Measurements from ENCODE around the gene FNDC7.

Gene FNDC7

GRCh38 chr1:108715932-108716331, 3.2 kb downstream of the FNDC7 start:
- no peak overlapping the region for H3K4me3 ChIP-seq (ENCODE audit: low read length)
- no peak for DNase-seq (ENCODE audit: low read depth)
- no peak for TF ChIP-seq CTCF (conservative IDR thresholded peaks at IDR 0.05; ENCODE audit: low read length)

DNA sequence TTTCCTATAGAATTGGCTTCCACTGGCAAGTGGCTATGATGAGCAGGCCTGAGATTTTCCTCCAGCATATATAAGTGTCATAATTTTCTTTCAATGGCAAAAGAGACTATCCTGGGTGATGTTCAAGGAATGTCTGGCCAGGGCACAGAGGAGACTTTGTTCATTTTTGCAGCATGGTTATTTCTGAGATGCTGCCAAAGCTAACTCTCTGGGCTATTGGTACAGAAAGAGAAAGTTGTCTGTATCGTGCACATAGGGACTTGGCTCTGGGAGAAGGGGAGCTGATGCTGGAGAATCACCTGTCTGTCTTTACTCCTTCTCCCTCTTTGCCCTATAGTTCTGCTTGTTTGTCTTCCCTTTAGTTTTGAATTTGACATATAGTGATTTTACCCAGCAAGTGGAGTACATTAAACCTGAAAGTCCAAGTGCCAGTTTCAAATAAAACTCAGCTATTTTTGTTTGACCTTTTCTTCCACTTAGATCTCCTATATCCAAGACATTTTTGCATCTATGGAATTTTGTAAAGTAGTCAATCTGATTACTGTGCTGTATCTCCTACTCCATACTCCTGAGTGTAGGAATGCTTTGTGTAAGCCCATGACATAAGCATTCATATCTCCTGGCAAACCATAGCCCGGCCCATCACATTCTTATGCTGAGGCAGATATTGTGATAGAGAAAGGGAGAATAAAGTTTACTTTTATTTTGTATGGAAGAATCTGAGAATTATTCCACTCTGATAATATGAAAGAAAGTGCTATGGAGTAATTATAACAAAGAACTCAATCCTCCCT, 3.9 kb downstream of the FNDC7 start:
- TF ChIP-seq CTCF (conservative IDR thresholded peaks at IDR 0.05; ENCODE audit: low read length), result no peak
- no peak overlapping the region for H3K4me3 ChIP-seq (ENCODE audit: low read length)
- DNase-seq (ENCODE audit: low read depth), result peak; percentile 31

DNA sequence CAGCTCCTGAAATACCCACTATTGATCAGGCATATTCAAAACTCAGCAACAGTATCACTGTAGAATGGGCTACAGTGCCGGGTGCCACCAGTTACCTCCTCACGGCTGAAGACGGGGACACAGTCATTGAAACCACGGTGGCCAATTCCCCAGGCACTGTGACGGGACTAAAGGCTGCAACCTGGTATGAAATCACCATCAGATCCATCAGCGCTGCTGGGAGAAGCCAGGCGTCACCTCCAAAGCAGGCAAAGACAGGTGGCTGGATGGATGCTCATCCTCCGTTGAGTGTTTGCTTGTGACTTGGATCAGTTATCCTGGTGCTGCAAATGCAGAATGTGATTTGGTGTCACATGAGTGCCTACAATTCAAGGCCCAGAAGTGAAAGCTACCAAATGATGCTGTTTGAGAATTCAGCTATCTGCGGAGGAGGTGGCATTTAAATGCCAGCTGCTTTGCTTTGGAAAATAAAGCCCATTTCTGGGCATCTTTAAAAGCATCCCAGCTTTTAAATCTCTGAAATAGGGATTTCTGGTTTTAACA, 5.1 kb downstream of the FNDC7 start:
- H3K4me3 ChIP-seq (ENCODE audit: low read length), result no peak overlapping the region
- TF ChIP-seq CTCF (conservative IDR thresholded peaks at IDR 0.05; ENCODE audit: low read length), result no peak
- DNase-seq (ENCODE audit: low read depth), result no peak

GRCh38 chr1:108718927-108719655, 6.4 kb downstream of the FNDC7 start:
- no peak overlapping the region for H3K4me3 ChIP-seq (ENCODE audit: low read length)
- no peak for TF ChIP-seq CTCF (conservative IDR thresholded peaks at IDR 0.05; ENCODE audit: low read length)
- no peak for DNase-seq (ENCODE audit: low read depth)

DNA sequence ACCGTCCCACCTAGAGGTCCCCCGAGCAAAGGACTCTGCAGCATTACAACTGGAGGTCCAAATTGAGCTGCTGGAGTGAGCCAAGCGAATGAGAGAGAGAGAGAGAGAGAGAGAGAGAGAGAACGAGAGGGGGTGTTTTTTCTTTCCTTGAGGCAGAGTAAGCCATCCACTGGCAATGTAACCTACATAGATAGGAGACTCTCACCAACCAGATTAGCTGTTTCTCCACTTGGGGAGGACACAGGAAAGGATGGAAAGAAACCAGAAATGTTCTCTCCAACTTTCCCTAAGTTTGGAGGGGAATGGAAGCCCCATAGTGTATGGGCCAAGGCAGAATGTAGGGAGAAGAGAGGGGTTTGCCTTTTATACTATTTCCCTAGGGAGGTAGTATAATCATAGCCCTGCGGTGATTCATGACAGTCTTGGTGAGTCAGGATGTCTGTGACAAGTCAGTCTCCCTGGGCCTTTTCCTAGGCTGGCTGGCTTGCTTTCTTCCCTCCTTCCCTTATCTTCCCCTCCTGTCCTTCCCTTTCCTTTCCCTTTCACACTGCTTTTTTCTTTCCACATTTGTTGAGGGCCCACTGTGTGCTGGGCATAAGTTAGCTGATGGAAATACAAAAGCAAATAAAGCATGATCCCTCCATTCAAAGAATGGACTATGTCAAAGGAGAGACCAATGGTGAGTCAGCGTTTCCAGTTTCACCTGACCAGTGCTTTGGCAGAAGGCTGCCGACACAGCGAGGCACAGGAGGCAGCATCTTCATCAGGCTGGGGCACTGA, 7.1 kb downstream of the FNDC7 start:
- no peak overlapping the region for H3K4me3 ChIP-seq (ENCODE audit: low read length)
- no peak for TF ChIP-seq CTCF (conservative IDR thresholded peaks at IDR 0.05; ENCODE audit: low read length)
- DNase-seq (ENCODE audit: low read depth), result peak; percentile 83

DNA sequence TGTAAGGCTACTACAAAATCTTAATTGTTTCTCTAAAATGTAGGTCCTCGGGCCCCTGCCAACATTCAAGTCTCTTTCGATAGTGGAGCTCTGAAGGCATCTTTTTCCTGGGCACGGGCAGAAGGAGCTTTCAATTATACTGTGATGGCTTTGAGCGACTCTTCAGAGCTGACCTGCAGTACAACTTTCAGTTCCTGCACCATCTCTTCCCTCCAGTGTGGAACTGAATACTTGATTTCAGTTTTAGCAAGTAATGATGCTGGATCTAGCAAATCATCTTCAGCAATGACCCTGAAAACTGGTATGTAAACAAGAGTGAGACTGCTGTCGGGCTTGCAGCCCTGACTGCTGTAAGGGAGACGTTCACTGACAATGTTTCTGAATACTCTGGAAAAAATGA, 9.6 kb downstream of the FNDC7 start:
- DNase-seq (ENCODE audit: low read depth), result peak; percentile 29
- TF ChIP-seq CTCF (conservative IDR thresholded peaks at IDR 0.05; ENCODE audit: low read length), result no peak
- no peak overlapping the region; the same call in 1 of the 2 replicates for H3K4me3 ChIP-seq (ENCODE audit: low read length)

All from AG10803 (cell line).